ENCODE data around the gene HSPA12B.

Gene HSPA12B

GRCh38 chr20:3801299-3801698, 68.8 kb downstream of the HSPA12B start:
- no peaks in the 10 kb centered on the region for H3K9me3 ChIP-seq (ENCODE audit: control insufficient read depth, low read length)
- H3K4me3 ChIP-seq (ENCODE audit: extremely low read depth, insufficient read depth, low read length, poor library complexity, severe bottlenecking), result no peak overlapping the region
- peaks cover 40% of the 10 kb centered on the region for H3K4me1 ChIP-seq (ENCODE audit: control insufficient read depth, insufficient read depth, low read length, poor library complexity, severe bottlenecking)
- 92 to 96% methylated on average over 4 of the region's 4 CpGs for WGBS, 2 experiments (ENCODE audit: insufficient coverage in 2 of 2)
- H3K27ac ChIP-seq (ENCODE audit: low read depth, low read length, severe bottlenecking), result no peak overlapping the region
- H3K36me3 ChIP-seq (ENCODE audit: control insufficient read depth, insufficient read depth, low read length), result peaks cover 51% of the 10 kb centered on the region

DNA sequence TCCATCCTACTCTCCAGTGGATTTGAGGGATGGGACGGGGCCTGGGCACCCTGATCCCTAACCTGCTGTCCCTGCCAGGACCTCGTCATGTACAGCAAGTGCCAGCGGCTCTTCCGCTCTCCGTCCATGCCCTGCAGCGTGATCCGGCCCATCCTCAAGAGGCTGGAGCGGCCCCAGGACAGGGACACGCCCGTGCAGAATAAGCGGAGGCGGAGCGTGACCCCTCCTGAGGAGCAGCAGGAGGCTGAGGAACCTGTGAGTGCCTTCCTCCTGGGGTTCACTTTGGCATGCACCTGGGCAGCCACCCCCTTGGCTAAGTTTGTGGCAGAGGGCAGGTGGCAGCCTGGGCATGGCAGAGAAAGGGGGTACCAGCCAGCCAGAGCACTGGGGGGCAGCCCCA, 69.4 kb downstream of the HSPA12B start:
- H3K27ac ChIP-seq (ENCODE audit: low read depth, low read length, severe bottlenecking), result no peak overlapping the region
- peaks cover 38% of the 10 kb centered on the region for H3K4me1 ChIP-seq (ENCODE audit: control insufficient read depth, insufficient read depth, low read length, poor library complexity, severe bottlenecking)
- 93 to 98% methylated on average over 13 of the region's 13 CpGs for WGBS, 2 experiments (ENCODE audit: insufficient coverage in 2 of 2)
- peaks cover 55% of the 10 kb centered on the region for H3K36me3 ChIP-seq (ENCODE audit: control insufficient read depth, insufficient read depth, low read length)
- no peak overlapping the region for H3K4me3 ChIP-seq (ENCODE audit: extremely low read depth, insufficient read depth, low read length, poor library complexity, severe bottlenecking)
- H3K9me3 ChIP-seq (ENCODE audit: control insufficient read depth, low read length), result no peaks in the 10 kb centered on the region
